HG03045 (cell line): ENCODE results near the gene RASGRP4.

Source experiments
- ATAC-seq: cut with Tn5 transposase; IDR thresholded peaks from one replicate; pipeline ENCODE4 v1.9.1; 2021; ENCODE audit warnings: mild to moderate bottlenecking, moderate library complexity; ENCODE audit not compliant: unreplicated experiment

Gene RASGRP4

GRCh38 chr19:38391911-38392464 is 34.0 kb downstream of the RASGRP4 start:
- no peak for ATAC-seq

- ATAC-seq, result no peak
Observed at GRCh38 chr19:38389957-38390924, 35.8 kb downstream of the RASGRP4 start.

- no peak for ATAC-seq
Observed at GRCh38 chr19:38389101-38389925, 36.7 kb downstream of the RASGRP4 start.

DNA sequence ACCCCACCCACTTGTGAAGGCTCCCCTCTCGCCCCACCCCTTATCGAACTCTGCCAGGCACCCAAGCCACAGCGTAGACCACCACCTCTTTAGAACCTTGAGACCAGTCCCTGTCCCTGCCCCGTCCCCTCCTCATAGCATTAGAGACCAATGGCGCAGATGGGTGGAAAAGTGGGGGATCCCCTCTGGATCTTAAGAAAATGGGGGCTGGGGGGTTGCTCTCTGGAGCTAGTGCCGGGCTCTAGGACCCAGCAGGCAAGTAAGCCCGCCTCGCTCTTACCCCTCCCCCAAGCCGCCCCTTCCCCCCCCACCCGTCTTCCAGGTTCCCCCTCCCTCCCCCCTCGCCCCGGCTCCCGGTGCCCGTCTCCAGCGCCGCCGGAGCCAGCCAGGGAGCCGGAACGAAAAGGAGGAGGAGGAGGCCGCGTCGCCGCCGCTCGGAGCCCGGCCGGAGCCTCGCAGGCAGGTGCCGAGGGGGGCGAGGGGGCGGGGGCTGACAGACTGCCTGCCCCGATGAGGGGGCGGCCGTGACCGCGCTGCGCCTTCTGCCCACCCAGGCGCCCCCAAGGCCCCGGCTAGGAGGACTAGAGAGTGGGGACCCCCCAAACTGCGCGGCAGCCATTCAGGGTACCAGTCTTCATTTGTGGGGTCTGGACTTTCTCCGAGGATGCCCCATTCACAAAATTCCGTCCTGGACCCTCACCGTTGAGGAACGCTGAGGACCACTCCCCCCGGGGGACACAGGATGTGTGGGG is 37.5 kb downstream of the RASGRP4 start, which contains the start of gene SPRED3:
Gene SPRED3 (plus strand): TSS at position 349 of the 752 bp plus-strand sequence. CDS start 1,606 bp downstream, outside the sequence.
- ATAC-seq, result no peak

DNA sequence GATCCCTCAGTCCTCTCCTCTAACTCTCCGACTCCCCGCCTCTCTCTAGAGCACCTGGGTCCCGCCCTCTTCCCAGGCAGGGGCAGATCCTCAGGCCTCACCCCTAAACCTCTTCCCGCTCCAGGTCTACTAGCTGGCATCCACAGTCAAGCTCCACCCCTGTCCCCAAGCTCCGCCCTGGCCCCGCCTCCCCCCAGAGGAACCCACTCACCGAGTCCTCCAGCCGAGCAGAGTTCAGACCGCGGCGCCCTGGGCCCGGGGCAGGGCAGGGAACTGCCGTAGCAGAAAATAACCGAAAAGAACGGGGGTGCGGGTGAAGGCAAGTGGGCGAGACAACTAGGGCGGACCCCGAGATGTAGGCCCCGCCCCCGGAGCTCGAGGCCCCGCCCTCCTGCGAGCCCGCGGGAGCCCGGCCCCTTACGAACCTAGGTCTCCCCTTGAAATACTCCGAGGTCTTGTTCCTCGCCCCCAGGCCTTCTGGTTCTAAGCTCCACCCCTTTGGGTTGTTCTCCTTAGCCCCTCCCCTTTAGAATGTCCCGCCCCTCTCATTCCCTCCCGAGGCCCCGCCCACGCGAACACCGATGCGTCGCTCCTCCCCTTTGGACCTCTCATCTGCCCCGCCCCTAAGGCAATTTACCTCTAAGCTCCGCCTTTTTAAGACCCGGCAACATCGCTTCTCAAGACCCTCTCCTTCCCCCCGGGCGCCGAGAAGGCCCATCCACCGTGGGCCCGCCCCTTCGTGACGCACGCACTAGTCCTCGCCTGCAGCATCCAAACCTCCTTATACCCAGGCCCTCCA is 38.3 kb downstream of the RASGRP4 start, which contains the start of gene GGN:
Gene GGN (minus strand): TSS at position 485 of the 799 bp plus-strand sequence. CDS start 773 bp downstream, outside the sequence.
- ATAC-seq, result no peak

GRCh38 chr19:38386971-38387549 is 39.0 kb downstream of the RASGRP4 start:
- no peak for ATAC-seq

- no peak for ATAC-seq
Observed at GRCh38 chr19:38386300-38386970, 39.6 kb downstream of the RASGRP4 start.

- no peak for ATAC-seq
Observed at GRCh38 chr19:38385804-38386257, 40.2 kb downstream of the RASGRP4 start.

DNA sequence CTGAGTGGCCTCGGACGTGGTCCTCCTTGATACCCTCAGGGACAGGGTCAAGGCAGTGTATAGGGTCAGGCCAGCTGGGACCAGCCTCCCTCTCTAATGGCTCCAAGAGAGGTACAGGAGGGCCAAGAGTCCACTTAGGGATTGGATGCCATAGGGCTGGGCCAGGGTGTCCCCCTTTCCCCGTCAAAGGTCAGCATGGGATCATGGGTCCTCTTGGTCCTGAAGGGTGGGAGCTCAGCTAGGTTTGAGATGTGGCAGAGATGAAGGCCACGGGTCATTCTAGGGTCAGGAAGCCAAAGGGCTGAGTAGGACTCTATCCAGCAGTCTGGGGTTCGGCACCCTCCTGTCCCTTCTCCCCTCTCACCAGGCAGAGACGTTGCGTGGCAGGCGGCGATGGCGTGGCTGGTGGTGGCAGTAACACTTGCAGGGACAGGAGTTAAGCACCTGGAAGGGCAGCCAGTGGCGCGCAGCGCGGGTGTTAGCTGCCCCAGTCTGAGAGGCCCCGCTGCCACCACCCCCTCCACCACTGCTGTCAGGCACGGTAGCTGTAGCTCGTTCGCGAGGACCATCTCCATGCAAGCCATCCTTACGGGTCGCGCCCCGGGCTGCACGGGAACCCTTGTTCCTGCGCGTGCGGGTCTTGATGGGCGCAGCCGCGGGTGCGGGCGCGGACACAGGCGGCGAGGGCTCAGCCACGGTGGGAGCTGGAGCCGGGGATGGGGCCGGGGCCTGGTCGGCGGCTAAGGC is 40.8 kb downstream of the RASGRP4 start:
- ATAC-seq, result no peak

DNA sequence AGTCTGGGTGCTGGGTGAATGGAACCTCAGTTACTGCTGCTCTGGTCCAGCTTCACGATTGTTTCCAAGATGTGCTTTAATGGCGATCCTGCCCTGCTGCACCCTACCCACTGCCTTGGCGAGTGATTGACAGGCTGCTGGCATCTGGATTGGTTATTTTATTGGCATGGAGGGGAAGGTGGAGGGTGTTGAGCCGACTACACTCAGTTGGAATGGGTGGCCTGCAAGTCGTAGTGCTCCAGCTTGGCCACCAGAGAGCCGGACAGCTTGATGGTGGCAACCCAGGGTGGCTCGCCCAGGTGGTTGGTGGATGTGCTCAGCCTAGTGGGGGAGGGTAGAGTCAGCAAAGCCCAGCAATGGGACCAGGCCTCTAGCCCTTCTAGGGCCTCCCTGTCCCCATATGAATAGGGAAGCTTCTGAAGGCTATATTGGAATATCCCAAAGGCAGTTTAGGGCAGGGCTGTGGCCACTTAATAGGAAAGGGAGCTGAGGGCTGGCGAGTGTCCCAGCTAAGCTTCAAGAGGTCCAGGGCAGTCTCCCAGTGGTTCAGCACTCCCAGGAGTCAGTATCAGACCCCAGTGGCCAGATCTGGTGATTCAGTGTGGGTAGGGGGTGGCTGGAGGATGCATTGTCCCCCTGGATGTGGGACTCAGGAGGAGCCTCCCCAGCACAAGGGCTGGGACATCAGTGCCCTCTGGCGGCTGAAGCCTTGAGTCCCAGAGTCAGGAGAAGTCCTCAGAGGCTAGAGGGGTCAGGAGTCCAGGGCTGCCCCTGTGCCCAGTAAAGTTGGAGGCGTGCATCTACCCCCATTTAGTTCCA is 41.6 kb downstream of the RASGRP4 start:
- no peak for ATAC-seq

DNA sequence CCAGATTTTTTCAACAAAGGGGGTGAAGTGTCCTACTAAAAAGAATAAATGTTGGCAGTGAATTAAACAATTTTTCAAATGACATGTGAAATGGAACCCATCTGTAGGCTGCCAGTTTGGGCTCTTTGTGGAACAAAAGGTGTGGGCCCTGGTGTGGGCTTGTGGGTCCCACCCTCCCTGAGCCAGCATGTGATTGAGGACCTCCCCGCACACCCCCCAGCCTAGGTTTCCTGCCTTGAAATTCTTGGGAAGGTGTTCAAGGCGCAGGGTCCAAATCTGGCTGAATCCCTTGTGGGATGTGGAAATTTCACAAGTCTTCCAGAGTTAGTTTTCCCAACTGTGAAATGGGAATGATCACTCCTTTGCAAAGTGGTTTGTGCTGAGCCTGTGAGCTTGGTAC is 42.3 kb downstream of the RASGRP4 start:
- no peak for ATAC-seq

DNA sequence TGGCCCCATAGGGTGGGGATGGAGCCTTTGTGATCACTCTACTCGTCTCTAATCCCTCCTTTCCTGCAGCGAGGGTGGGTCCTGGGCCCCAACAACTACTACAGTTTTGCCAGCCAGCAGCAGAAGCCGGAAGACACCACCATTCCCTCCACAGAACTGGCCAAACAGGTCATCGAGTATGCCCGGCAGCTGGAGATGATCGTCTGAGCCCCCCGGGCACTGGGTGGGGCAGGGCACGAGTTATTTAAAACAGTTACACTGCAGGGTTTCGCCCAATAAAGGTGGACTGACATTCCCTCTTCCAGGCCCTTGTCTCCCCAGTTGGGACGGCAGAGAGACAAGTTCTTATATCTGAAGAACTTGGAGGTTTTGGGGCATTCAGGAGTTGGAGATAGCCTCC is 42.8 kb downstream of the RASGRP4 start:
- ATAC-seq, result no peak

DNA sequence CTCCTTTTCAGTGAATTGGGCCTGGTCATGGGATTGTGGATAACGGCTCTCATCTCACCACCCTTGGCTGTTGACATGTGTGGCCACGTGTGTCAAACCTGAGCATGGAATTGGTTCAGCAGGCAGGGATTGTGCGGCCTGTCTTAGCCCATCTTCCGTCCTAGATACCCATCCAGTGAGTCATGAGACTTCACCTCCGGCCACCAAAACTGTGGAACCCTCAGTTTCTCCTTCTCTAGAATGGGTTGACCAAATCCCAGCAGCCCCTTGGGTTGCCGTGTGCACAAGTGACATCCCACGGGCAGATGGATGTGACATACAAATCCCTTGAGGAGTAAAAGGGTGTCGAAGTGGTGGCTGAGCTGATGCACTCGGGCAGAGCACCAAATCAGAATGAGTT is 44.9 kb downstream of the RASGRP4 start:
- ATAC-seq, result no peak

DNA sequence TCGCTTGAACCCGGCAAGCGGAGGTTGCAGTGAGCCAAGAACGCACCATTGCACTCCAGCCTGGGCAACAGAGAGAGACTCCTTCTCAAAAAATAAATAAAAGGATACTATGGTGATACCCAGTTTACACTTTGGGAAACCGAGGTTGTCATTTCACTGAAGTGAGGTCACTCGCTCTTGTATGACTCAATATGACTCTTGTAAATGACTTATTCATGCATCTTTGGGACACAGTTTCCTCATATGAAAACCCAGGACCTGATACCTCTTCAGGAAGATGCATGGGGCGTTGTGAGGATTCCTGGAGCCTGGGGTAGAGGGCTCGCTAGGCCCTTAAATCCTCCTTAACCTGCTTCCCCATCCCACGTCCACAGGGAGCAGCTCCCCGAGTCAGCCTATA is 47.2 kb downstream of the RASGRP4 start:
- ATAC-seq, result no peak

- ATAC-seq, result no peak
Observed at GRCh38 chr19:38377052-38377451, 49.0 kb downstream of the RASGRP4 start.

GRCh38 chr19:38376576-38376975 is 49.4 kb downstream of the RASGRP4 start:
- ATAC-seq, result no peak

DNA sequence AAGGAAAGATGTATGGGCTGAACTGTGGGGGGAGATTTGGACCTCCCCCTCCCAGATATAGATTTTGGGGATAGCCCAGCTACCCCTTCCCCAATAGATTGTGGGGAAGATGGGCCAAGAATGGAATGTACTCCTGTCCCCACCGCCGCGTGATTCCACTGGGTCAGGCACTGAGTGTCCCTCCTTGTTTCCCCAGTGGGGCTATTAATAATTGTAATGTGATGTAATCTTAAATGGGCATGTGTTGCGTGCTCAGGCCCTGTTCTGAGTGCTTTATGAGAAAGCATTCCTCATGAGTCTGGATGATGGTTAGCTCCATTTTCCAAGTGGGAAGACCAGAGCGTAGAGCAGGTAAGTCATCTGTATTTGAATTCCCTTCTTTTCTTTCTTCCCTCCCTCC is 50.3 kb downstream of the RASGRP4 start:
- no peak for ATAC-seq
